ENCODE measurements around the gene ARPC2. TPM values are rescaled to one million over a fixed set of nuclear protein-coding genes. Genes with fewer than 3 reads are reported as not detected.

The ARPC2 gene
- total RNA-seq, 2 donors from 2014 or later = 243 to 247 TPM

DNA sequence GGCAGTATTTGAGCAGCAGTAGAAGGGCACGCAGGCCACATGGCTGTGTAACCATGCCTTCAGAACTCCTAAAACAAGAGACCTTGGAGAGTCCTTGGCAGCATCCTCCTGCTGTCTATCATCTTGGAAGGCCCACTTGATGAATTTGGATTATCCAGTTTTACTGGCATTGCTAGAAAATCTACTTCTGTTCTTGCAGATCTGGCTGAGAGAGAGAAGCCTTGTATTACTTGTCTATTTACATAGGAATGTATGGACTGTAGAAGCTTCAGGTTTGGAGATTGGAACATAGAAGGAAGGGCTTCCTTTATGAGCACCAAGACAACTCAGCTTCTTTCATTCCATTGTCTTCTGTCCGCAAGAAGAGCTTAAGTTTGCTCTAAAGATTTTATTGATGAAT lies 27.7 kb downstream of the ARPC2 start:
- no peak overlapping the region for H3K27ac ChIP-seq (ENCODE audit: low read depth, low read length)
- Mint-ChIP-seq H3K4me3 (no peak overlapping the region), H3K36me3 (ENCODE audit: low read depth) (peaks cover 82% of the 10 kb centered on the region), H3K4me1 (no peaks in the 10 kb centered on the region), H3K9me3 (no peaks in the 10 kb centered on the region), H3K27me3 (ENCODE audit: insufficient read depth) (no peaks in the 10 kb centered on the region), H3K27ac (no peak overlapping the region)
- no peak overlapping the region for H3K4me3 ChIP-seq (ENCODE audit: low read length)
- H3K36me3 ChIP-seq (ENCODE audit: control insufficient read depth, insufficient read depth, low read length) = peaks cover 96% of the 10 kb centered on the region
- no peaks in the 10 kb centered on the region for H3K4me1 ChIP-seq (ENCODE audit: control insufficient read depth, insufficient read depth, low read length)
- 94 to 100% methylated on average over 1 to 2 of the region's 2 CpGs for WGBS, 2 experiments (ENCODE audit: insufficient coverage in 1 of 2, insufficient read length in 1 of 2)
- H3K27me3 ChIP-seq (ENCODE audit: control insufficient read depth, insufficient read depth, low read length, poor library complexity, severe bottlenecking) = no peaks in the 10 kb centered on the region
- H3K9me3 ChIP-seq (ENCODE audit: control insufficient read depth, low read length) = no peaks in the 10 kb centered on the region
- no peak overlapping the region for H3K9ac ChIP-seq (ENCODE audit: extremely low read depth, low read length, poor library complexity, severe bottlenecking)
- no peak for DNase-seq
- TF ChIP-seq, protein P1, sequence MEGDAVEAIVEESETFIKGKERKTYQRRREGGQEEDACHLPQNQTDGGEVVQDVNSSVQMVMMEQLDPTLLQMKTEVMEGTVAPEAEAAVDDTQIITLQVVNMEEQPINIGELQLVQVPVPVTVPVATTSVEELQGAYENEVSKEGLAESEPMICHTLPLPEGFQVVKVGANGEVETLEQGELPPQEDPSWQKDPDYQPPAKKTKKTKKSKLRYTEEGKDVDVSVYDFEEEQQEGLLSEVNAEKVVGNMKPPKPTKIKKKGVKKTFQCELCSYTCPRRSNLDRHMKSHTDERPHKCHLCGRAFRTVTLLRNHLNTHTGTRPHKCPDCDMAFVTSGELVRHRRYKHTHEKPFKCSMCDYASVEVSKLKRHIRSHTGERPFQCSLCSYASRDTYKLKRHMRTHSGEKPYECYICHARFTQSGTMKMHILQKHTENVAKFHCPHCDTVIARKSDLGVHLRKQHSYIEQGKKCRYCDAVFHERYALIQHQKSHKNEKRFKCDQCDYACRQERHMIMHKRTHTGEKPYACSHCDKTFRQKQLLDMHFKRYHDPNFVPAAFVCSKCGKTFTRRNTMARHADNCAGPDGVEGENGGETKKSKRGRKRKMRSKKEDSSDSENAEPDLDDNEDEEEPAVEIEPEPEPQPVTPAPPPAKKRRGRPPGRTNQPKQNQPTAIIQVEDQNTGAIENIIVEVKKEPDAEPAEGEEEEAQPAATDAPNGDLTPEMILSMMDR (conservative IDR thresholded peaks at IDR 0.05) = no peak

DNA sequence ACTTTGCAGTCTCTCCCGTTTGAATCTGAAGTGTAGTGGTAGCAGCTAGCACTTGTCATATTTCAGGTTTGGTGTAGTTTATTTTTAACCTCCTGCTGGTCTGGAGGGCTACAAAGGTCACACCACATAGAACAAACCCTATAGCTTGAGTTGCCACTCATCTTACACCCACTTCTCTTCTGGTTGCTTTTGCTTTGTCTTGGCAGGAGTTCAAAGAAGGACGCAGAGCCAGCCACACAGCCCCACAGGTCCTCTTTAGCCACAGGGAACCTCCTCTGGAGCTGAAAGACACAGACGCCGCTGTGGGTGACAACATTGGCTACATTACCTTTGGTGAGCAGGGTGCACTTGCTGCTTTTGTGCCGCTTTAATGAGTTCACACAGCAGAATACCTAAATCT lies 28.2 kb downstream of the ARPC2 start:
- no peak overlapping the region for H3K4me3 Mint-ChIP-seq
- no peak overlapping the region for H3K9ac ChIP-seq (ENCODE audit: extremely low read depth, low read length, poor library complexity, severe bottlenecking)
- peaks cover 83% of the 10 kb centered on the region for H3K36me3 Mint-ChIP-seq (ENCODE audit: low read depth)
- peaks cover 96% of the 10 kb centered on the region for H3K36me3 ChIP-seq (ENCODE audit: control insufficient read depth, insufficient read depth, low read length)
- H3K4me3 ChIP-seq (ENCODE audit: low read length) = no peak overlapping the region
- no peaks in the 10 kb centered on the region for H3K27me3 Mint-ChIP-seq (ENCODE audit: insufficient read depth)
- H3K27ac Mint-ChIP-seq = no peak overlapping the region
- H3K27ac ChIP-seq (ENCODE audit: low read depth, low read length) = no peak overlapping the region
- TF ChIP-seq, protein P1 (conservative IDR thresholded peaks at IDR 0.05) = no peak
- DNase-seq = no peak
- H3K9me3 ChIP-seq (ENCODE audit: control insufficient read depth, low read length) = no peaks in the 10 kb centered on the region
- 90 to 91% methylated on average over 4 to 5 of the region's 5 CpGs for WGBS, 2 experiments (ENCODE audit: insufficient coverage in 1 of 2, insufficient read length in 1 of 2)
- no peaks in the 10 kb centered on the region for H3K9me3 Mint-ChIP-seq
- no peaks in the 10 kb centered on the region for H3K4me1 ChIP-seq (ENCODE audit: control insufficient read depth, insufficient read depth, low read length)
- no peaks in the 10 kb centered on the region for H3K27me3 ChIP-seq (ENCODE audit: control insufficient read depth, insufficient read depth, low read length, poor library complexity, severe bottlenecking)
- H3K4me1 Mint-ChIP-seq = no peaks in the 10 kb centered on the region

DNA sequence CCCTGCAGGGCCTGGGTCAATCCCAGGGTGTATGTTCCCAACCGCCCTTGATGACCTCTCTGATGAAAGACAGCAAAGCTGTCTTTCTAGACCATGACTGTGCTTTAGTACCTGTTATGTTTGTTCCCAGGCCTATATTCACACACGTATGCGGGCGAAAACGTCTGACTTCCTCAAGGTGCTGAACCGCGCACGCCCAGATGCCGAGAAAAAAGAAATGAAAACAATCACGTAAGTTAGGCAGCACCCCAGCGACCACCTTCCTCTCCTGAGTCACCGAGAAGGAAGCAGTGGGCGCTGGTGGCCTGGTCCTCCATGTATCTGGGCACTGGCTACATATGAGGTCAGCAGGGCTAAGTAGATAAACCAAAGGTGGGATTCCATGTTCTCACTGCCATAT lies 32.7 kb downstream of the ARPC2 start:
- DNase-seq = peak; percentile 16
- no peak overlapping the region for H3K27ac ChIP-seq (ENCODE audit: low read depth, low read length)
- no peaks in the 10 kb centered on the region for H3K27me3 Mint-ChIP-seq (ENCODE audit: insufficient read depth)
- no peaks in the 10 kb centered on the region for H3K9me3 ChIP-seq (ENCODE audit: control insufficient read depth, low read length)
- no peak overlapping the region for H3K27ac Mint-ChIP-seq
- H3K36me3 ChIP-seq (ENCODE audit: control insufficient read depth, insufficient read depth, low read length) = peaks cover 96% of the 10 kb centered on the region
- peaks cover 88% of the 10 kb centered on the region for H3K36me3 Mint-ChIP-seq (ENCODE audit: low read depth)
- H3K4me1 Mint-ChIP-seq = no peaks in the 10 kb centered on the region
- TF ChIP-seq, protein P1 (conservative IDR thresholded peaks at IDR 0.05) = no peak
- WGBS, 2 experiments (ENCODE audit: insufficient coverage in 1 of 2, insufficient read length in 1 of 2) = 97 to 99% methylated on average over 13 of the region's 13 CpGs
- no peaks in the 10 kb centered on the region for H3K4me1 ChIP-seq (ENCODE audit: control insufficient read depth, insufficient read depth, low read length)
- H3K9me3 Mint-ChIP-seq = no peaks in the 10 kb centered on the region
- no peaks in the 10 kb centered on the region for H3K27me3 ChIP-seq (ENCODE audit: control insufficient read depth, insufficient read depth, low read length, poor library complexity, severe bottlenecking)
- H3K9ac ChIP-seq (ENCODE audit: extremely low read depth, low read length, poor library complexity, severe bottlenecking) = no peak overlapping the region
- no peak overlapping the region for H3K4me3 Mint-ChIP-seq
- H3K4me3 ChIP-seq (ENCODE audit: low read length) = no peak overlapping the region

All from endodermal cell (in vitro differentiated cells).